HG02763 (cell line): Measurements from ENCODE around the gene KCNQ1.

Source experiments
- ATAC-seq: cut with Tn5 transposase; IDR thresholded peaks from one replicate; pipeline ENCODE4 v1.9.1; 2021; ENCODE audit warnings: mild to moderate bottlenecking, moderate library complexity; ENCODE audit not compliant: unreplicated experiment

KCNQ1 gene

GRCh38 chr11:2521081-2521732, 76.4 kb downstream of the KCNQ1 start:
- ATAC-seq, result no peak

DNA sequence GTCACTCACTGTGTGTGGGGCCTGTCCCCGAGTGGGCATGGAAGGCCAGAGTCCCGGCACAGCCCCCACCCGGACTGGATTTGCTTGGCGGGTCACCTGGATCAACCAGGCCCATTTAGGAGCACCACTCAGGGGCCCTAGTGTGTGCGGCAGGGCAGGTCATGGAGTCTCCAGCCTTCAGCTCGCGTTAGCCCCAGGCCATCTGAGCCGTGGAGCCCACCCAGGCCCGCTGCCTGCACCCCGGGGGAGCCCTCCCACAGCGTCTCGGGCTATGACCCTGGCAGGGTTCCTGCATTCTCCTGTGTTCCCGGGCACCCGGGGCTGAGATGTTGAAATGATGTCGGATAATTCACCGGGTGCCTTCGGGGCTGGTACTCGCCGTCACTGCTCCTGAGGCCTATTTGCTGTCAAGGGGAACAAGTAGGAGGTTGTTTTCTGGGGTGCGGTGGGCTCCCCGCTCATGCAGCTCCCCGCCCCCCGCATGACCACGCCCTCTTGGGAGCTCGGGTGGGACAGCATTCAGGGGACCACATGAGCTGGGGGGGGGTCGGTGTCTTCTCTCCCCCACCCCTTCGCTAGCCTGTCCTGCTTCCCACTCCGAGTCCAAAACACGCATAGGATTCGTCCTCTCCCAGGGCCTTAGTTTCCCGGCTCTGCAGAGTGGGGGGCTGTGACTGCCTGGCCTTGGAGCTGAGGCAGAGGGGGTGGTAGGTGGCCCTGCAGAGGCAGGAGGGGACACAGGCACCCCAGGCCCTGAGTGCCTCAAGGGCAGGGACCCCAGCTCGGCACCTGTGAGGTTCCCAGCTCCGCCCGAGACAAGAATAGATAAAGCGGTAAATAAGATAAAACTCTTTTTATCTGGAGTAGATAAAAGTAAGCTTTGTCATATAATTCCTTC, 77.2 kb downstream of the KCNQ1 start:
- ATAC-seq, result no peak

DNA sequence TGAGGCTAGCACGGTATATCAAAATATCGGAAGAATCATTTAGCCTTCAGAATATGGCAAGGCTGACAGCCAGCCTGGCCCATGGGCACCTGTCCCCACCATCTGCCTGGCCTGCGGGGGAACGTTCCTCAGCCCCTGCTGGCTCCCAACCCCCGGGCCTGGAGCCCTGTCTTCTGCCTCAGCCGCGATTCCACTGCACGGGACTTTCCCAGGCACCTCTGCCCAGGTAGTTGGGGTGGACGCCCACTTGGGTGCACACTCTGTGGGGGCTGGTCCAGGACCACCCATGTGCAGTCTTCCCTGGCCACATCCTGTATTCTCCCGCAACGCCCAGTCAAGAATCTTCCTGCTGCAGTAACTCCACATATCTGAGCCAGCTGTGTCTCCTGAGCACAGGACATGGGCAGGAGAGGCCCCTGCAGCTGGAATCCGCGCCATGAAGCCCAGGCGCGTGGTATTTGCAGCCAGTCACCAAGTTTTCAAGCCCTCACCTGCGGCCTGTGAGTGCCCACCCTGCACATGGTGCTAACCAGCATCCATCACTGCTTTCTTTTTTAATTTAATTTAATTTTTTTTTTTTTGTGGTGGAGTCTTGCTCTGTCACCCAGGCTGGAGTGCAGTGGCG, 77.9 kb downstream of the KCNQ1 start:
- ATAC-seq, result no peak

- no peak for ATAC-seq
These were observed 79.1 kb downstream of the KCNQ1 start for GRCh38 chr11:2523821-2524391.

GRCh38 chr11:2524446-2525165, 79.8 kb downstream of the KCNQ1 start:
- no peak for ATAC-seq

DNA sequence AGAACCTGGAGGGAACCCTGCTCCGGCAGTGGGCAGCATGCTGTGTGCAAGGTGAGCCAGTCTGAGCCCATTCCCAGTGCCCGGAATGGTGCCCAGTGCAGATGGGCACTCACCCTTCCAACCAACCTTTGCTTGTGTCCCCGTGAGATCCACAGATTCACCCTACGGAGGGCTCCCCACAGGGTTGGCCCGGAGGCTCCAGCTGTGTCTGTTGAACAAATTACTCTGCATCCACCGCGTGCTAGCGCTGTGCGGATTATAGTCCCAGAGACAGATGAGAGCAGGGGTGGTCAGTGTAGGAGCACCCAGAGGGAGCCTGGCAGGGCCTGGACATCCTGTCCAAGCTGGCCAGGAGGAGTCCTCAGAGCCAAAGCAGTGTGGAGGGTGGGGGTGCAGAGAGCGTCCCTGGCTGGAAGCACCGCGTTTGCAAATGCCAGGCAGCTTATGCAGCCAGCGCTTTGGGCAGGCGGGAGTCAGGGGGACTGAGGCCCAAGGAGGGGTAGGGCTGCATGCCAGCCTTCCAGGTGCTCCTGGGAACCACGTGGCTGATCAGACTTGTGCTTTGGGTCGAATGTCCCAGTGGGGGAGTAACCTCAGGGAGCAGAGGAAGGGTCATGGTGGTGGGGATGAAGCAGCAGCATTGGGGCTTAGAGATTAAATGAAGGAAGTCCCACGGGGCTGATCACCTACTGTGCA, 80.5 kb downstream of the KCNQ1 start:
- no peak for ATAC-seq

- no peak for ATAC-seq
These were observed 81.4 kb downstream of the KCNQ1 start for GRCh38 chr11:2525941-2526807.

DNA sequence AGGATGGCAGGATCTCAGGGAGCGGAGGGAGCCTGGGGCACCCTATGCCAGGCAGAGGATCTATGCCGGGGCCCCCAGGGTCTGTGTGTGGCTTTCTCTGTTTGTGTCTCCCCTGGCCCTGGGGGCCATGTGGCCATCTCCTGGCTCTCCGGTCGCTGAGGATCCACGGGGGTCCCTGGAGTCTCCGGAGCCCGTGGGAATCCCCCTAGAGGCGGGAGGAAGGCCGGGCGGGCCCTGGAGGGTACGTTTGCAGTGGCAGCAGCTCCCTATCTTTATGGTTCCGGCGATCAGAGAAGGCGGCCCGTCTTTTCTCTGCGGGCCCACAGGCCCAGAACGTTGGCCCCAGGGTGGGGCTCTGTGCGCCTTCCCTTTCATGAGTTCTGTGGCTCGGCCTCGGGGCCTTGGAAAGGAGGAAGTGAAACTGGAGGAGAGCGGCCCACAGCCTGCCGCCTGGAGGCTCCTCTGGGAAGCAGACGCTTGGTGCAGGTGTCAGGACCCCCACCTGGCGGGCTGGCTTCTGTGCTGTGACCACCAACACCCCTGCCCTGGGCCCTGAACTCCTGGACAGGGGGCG, 82.1 kb downstream of the KCNQ1 start:
- no peak for ATAC-seq

GRCh38 chr11:2527621-2528291, 82.9 kb downstream of the KCNQ1 start:
- ATAC-seq, result no peak

DNA sequence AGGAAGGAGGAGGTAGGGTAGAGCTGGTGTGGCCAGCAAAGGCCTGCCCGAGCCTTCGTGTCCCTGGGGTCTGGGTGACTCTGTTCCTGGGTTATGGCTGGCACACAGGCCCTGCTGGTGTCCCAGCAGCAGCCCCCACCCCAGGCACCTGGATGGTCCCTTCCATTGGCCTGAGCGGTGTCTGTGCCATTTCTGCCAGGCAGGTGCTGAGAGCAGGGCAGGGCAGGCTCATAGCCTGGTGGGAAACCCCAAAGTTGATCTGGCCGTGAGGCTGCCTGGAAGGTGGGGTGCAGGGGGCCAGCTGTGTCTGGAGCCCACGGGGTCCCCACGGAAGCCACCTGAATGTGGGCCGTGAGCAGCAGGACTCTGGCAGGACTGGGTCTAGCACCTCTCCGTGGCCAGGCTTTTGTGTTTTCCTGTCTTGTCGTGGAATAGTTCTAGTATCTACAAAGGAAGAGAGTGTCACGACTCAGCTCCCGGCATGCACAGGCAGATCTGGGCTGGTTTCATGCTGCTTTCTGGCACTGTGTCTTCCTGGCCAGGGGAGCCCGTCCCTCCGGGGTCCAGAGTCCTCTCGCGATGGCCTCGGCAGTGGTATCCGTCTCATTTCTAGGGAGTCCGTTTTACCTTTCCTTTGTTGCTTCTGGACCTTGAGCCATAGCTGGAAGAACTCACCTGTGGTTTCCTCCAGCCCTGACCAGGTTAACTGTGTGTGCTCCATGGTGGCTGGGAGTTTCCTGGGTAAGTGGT, 83.7 kb downstream of the KCNQ1 start:
- ATAC-seq, result no peak

DNA sequence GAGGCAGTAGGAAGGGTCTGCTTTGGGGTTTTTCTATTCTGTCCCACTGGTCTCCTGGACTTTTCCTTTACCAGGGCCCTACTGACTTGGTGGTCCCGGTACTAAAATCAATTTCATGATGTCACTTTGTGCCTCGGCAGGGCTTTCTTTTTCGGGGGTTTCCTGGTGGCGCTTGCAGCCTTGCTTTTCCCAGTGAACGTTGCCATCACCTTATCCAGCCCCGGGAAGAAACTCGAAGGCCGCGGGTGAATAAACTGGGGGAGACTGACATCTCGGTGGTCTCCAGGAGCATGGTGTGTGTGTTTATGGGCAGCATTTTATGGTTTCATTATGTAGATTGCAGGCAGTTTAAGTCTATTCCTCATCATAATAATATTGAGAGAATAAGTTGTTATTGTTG, 84.4 kb downstream of the KCNQ1 start:
- ATAC-seq, result no peak

DNA sequence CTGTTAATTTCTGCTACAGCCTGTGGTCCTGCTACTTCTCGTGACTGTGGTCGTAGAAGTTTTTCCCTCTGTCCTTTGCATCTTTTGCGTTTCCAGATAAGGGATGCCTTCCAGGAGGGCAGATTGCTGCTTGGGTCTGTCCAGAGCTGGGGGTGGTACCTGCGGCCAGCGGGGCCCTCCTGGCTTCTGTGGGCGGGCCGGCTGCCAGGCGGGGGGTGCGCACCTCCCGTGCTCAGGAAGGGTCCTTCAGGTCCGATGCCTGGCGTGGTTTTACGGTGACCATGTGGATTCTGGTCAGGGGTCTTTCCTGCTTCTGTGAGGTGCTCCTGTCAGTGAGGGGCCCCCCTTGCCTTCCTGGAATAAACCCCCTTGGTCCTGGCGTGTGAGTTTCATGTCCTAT, 84.8 kb downstream of the KCNQ1 start:
- ATAC-seq, result no peak

DNA sequence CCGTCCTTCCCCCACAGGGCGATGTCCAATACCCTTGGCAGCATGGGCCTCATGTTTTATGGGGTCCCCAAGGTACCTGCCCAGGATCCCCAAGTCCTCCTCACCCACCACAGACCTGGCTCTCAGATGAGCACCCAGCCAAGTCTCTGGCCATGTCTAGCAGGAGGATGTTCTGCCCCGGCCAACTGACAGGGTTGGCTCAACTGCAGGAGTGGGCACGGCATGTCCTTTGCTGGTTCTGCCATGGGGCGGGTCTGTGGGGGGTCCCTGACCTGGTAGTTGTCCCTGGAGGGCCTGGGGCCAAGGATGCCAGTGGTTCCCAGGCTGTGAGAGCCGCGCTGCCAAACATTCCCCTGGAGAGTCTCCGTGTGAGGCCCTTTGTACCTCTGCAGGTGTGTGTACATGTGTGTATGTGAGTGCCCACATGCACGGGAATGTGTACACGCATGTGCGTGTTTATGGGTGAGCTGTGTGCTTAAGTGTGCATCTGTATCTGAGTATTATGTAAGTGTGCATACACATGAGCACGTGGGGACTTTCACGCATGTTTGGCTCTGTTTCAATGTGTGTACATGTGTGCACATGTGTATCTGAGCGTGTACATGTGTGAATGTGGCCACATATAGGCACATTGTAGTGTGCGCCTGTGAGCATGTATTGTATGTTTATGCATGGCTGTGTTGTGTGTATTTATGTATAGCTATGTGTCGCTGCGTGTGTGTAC, 85.5 kb downstream of the KCNQ1 start:
- no peak for ATAC-seq

DNA sequence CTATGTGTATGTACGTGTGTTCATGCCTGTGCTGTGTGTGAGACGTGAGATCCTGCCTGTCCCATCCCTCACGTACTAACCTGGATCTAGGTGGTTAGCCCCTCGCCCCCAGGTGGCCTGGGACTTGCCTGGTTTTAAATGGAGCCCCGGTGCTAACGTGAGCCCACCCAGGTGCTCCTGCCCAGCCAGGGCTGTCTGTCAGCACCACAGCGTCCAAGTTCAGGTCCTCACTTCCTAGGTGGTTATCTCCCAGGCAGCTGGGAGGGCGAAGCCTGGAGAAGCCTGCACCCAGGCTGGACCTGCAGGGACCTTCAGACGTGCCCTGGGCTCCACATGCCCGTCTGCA, 86.0 kb downstream of the KCNQ1 start:
- ATAC-seq, result no peak

- no peak for ATAC-seq
These were observed 86.6 kb downstream of the KCNQ1 start for GRCh38 chr11:2531277-2531986.

GRCh38 chr11:2531987-2532703, 87.3 kb downstream of the KCNQ1 start:
- ATAC-seq, result no peak
